DOHH2 (cell line): ENCODE results near the gene PADI1.

Experiments
- CTCF ChIP-seq: fragments of 200-600 bp; sonication (generic); IDR thresholded peaks from one replicate; pipeline ENCODE4 v1.5.1; 2014; ENCODE audit warnings: antibody characterized with exemption, mild to moderate bottlenecking, low read depth, low read length; ENCODE audit not compliant: poor library complexity, severe bottlenecking
- EZH2phosphoT487 ChIP-seq: fragments of 200-600 bp; sonication (generic); IDR thresholded peaks from 2 replicates; pipeline ENCODE4 v1.6.1; 2017; ENCODE audit warnings: borderline replicate concordance, mild to moderate bottlenecking, antibody characterized with exemption, low read length, moderate library complexity, mixed read lengths

DNA sequence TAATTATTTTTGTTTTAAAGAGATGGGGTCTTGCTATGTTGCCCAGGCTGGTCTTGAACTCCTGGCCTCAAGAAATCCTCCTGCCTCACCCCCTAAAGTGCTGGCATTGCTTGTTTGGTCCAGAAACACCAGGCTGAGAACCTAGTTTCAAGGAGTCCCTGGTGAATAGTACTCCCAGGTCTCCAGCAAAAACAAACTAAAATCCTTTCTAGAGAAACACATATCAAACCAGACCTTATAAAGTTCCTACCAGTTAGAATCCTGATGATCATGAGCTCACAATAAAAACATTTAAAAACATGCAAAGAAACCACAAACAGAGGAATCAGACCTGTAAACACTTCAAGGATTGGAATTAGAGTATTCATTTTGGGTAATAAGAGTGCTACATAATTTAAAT lies 34.4 kb upstream of the PADI1 start:
- no peak for TF ChIP-seq CTCF
- no peak for TF ChIP-seq EZH2phosphoT487
